IMR-90 (cell line): ENCODE measurements around the gene UBE2D4. TPM values are rescaled to one million over a fixed set of nuclear protein-coding genes. Genes with fewer than 3 reads are reported as not detected.

Source experiments
- ATAC-seq: fragments of 200-7000 bp; cut with Tn5 transposase; 2 replicates; pipeline ENCODE4 v1.9.1; 2020; ENCODE audit warnings: low read depth, mild to moderate bottlenecking, moderate library complexity
- BruUV-seq: library from RNA; stranded (reverse); fragments of 400-500 nt; replicated peaks from 2 replicates; lab custom pipeline; 2021; lab: Mats Ljungman, UMichigan
- CTCF ChIA-PET: fragments of 300-600 bp; formaldehyde crosslinking; extraction: SDS; loops from one replicate; lab custom pipeline; 2021; ENCODE audit warnings: antibody characterized with exemption; lab: Yijun Ruan, JAX
- POLR2A ChIA-PET: fragments of 300-600 bp; sonication (Branson Sonifier 250); formaldehyde crosslinking; loops from one replicate; lab custom pipeline; 2022; ENCODE audit warnings: antibody characterized with exemption; ENCODE audit not compliant: unreplicated experiment; lab: Charles Lee
- DNase-seq: peaks from one replicate; pipeline ENCODE4 v3.0.0; 2013
- H2AFZ ChIP-seq: replicated peaks from 2 replicates; pipeline ENCODE3; 2013; ENCODE audit warnings: low read length, mild to moderate bottlenecking; ENCODE audit not compliant: poor library complexity
- H2AK5ac ChIP-seq: 2 replicates; pipeline ENCODE4 v1.6.1; 2013; ENCODE audit warnings: low read depth, low read length, inconsistent platforms
- H2AK9ac ChIP-seq: replicated peaks from 2 replicates; pipeline ENCODE3; 2013; ENCODE audit warnings: mild to moderate bottlenecking, low read depth, low read length, moderate library complexity; ENCODE audit not compliant: poor library complexity
- H2BK120ac ChIP-seq: 2 replicates; pipeline ENCODE4 v1.6.1; 2013; ENCODE audit warnings: low read depth, low read length, inconsistent platforms
- H2BK15ac ChIP-seq: 3 replicates; pipeline ENCODE4 v1.6.1; 2013; ENCODE audit warnings: low read depth, low read length, inconsistent platforms
- H2BK20ac ChIP-seq: 2 replicates; pipeline ENCODE4 v1.6.1; 2013; ENCODE audit warnings: low read depth, mild to moderate bottlenecking, inconsistent platforms, low read length, moderate library complexity
- H2BK5ac ChIP-seq: 2 replicates; pipeline ENCODE4 v1.6.1; 2013; ENCODE audit warnings: mild to moderate bottlenecking, low read depth, low read length, inconsistent platforms; ENCODE audit not compliant: poor library complexity, severe bottlenecking
- H3K14ac ChIP-seq: replicated peaks from 2 replicates; pipeline ENCODE4 v1.6.1; 2013; ENCODE audit warnings: low read depth, low read length, inconsistent platforms
- H3K18ac ChIP-seq: 2 replicates; pipeline ENCODE4 v1.6.1; 2013; ENCODE audit warnings: low read depth, low read length, control low read depth
- H3K23ac ChIP-seq: 2 replicates; pipeline ENCODE4 v1.6.1; 2013; ENCODE audit warnings: low read depth, low read length, inconsistent platforms
- H3K27ac ChIP-seq: 2 replicates; pipeline ENCODE4 v1.5.1; 2013; ENCODE audit warnings: mild to moderate bottlenecking, control low read depth, low read length; ENCODE audit not compliant: insufficient read depth
- H3K27me3 ChIP-seq: 2 replicates; pipeline ENCODE4 v1.6.1; 2013; ENCODE audit warnings: low read length; ENCODE audit not compliant: control insufficient read depth, insufficient read depth
- H3K36me3 ChIP-seq: 2 replicates; pipeline ENCODE4 v1.6.1; 2013; ENCODE audit warnings: low read length, mixed read lengths; ENCODE audit not compliant: control insufficient read depth, insufficient read depth
- H3K4ac ChIP-seq: 2 replicates; pipeline ENCODE4 v1.6.1; 2013; ENCODE audit warnings: low read depth, low read length, inconsistent platforms
- H3K4me1 ChIP-seq: 2 replicates; pipeline ENCODE4 v1.6.1; 2013; ENCODE audit warnings: low read length, mixed read lengths; ENCODE audit not compliant: control insufficient read depth, insufficient read depth
- H3K4me2 ChIP-seq: 2 replicates; pipeline ENCODE4 v1.6.1; 2013; ENCODE audit warnings: low read depth, mild to moderate bottlenecking, control low read depth, low read length, moderate library complexity
- H3K4me3 ChIP-seq: 2 replicates; pipeline ENCODE4 v1.5.1; 2013; ENCODE audit warnings: low read depth, mild to moderate bottlenecking, control low read depth, low read length, moderate library complexity; ENCODE audit not compliant: insufficient read depth
- H3K56ac ChIP-seq: 2 replicates; pipeline ENCODE4 v1.6.1; 2013; ENCODE audit warnings: low read length, inconsistent platforms; ENCODE audit not compliant: insufficient read depth; ENCODE audit errors: extremely low read depth
- H3K79me1 ChIP-seq, 2 experiments: 2 replicates each; pipeline ENCODE4 v1.6.1; 2013; ENCODE audit warnings: low read length in 2 of 2, inconsistent platforms in 1 of 2, low read depth in 1 of 2
- H3K9ac ChIP-seq: 2 replicates; pipeline ENCODE4 v1.6.1; 2013; ENCODE audit warnings: low read depth, low read length, control low read depth
- H3K9me1 ChIP-seq: 2 replicates; pipeline ENCODE4 v1.6.1; 2013; ENCODE audit warnings: low read length, inconsistent platforms; ENCODE audit not compliant: insufficient read depth
- H3K9me3 ChIP-seq: 2 replicates; pipeline ENCODE4 v1.6.1; 2013; ENCODE audit warnings: low read length; ENCODE audit not compliant: control insufficient read depth, insufficient read depth
- H4K20me1 ChIP-seq: 2 replicates; pipeline ENCODE4 v1.6.1; 2013; ENCODE audit warnings: low read length, inconsistent platforms; ENCODE audit not compliant: insufficient read depth
- H4K5ac ChIP-seq: 2 replicates; pipeline ENCODE4 v1.6.1; 2013; ENCODE audit warnings: mild to moderate bottlenecking, low read depth, low read length, control low read depth
- H4K8ac ChIP-seq, 2 experiments: 2 replicates each; pipeline ENCODE4 v1.6.1; 2013; ENCODE audit warnings: low read depth in 2 of 2, low read length in 2 of 2, control low read depth in 1 of 2, inconsistent platforms in 1 of 2
- H4K91ac ChIP-seq: 2 replicates; pipeline ENCODE4 v1.6.1; 2013; ENCODE audit warnings: low read depth, low read length, inconsistent platforms; ENCODE audit not compliant: insufficient read depth
- BHLHE40 ChIP-seq: fragments of 150-350 bp; IDR thresholded peaks from 2 replicates; pipeline ENCODE4 v1.6.1; 2016; ENCODE audit warnings: mild to moderate bottlenecking, low read depth, low read length
- CEBPB ChIP-seq: IDR thresholded peaks from 2 replicates; pipeline ENCODE4 v1.6.1; 2012; ENCODE audit warnings: low read depth, low read length, improper control_type of control experiment
- CHD1 ChIP-seq: IDR thresholded peaks from 2 replicates; pipeline ENCODE4 v1.6.1; 2012; ENCODE audit warnings: low read depth, low read length, improper control_type of control experiment
- FOS ChIP-seq: fragments of 150-350 bp; IDR thresholded peaks from 2 replicates; pipeline ENCODE4 v1.6.1; 2016; ENCODE audit warnings: low read depth, low read length
- MAZ ChIP-seq: IDR thresholded peaks from 2 replicates; pipeline ENCODE4 v1.6.1; 2012; ENCODE audit warnings: low read depth, mild to moderate bottlenecking, low read length, improper control_type of control experiment, moderate library complexity, borderline replicate concordance
- MXI1 ChIP-seq: IDR thresholded peaks from 2 replicates; pipeline ENCODE4 v1.6.1; 2012; ENCODE audit warnings: low read depth, mild to moderate bottlenecking, low read length, moderate library complexity, borderline replicate concordance
- RAD21 ChIP-seq: IDR thresholded peaks from 2 replicates; pipeline ENCODE4 v1.6.1; 2012; ENCODE audit warnings: low read length, improper control_type of control experiment
- RCOR1 ChIP-seq: IDR thresholded peaks from 2 replicates; pipeline ENCODE4 v1.6.1; 2012; ENCODE audit warnings: mild to moderate bottlenecking, low read length, improper control_type of control experiment; ENCODE audit not compliant: insufficient replicate concordance
- RFX5 ChIP-seq: IDR thresholded peaks from 2 replicates; pipeline ENCODE4 v1.8.0; 2012; ENCODE audit warnings: low read depth, mild to moderate bottlenecking, low read length, moderate library complexity
- SMC3 ChIP-seq: fragments of 150-350 bp; IDR thresholded peaks from 2 replicates; pipeline ENCODE4 v1.6.1; 2016; ENCODE audit warnings: low read depth, mild to moderate bottlenecking, antibody characterized with exemption, low read length, moderate library complexity
- USF2 ChIP-seq: fragments of 150-350 bp; IDR thresholded peaks from 2 replicates; pipeline ENCODE4 v1.6.1; 2017; ENCODE audit warnings: mild to moderate bottlenecking, antibody characterized with exemption, low read length, low read depth
- WGBS, 2 experiments: methylation state at CpG; one replicate each; pipeline versions ENCODE4 v1.1.5 to v1.1.7; 2013; ENCODE audit warnings: missing lambda C conversion rate in 2 of 2; ENCODE audit not compliant: insufficient read length in 1 of 2; ENCODE audit errors: extremely low coverage in 2 of 2; 5-methylcytosine and 5-hydroxymethylcytosine counted together
- dilution Hi-C: fragments of 300-500 bp; cut with HindIII; formaldehyde crosslinking; loops from one replicate; pipeline ENCODE4 v1.14.3; 2018; ENCODE audit warnings: low sequenced_read_pairs; ENCODE audit not compliant: unreplicated experiment
- in situ Hi-C: fragments of 300-500 bp; cut with MboI; formaldehyde crosslinking; loops from 3 replicates; pipeline ENCODE4 v1.14.3; 2019; ENCODE audit warnings: low sequenced_read_pairs, inconsistent platforms, mixed read lengths
- intact Hi-C: fragments of 100-400 bp; cut with micrococcal nuclease; formaldehyde crosslinking; loops from 2 replicates; pipeline ENCODE4 v1.10.0; 2022
- polyA plus RNA-seq, 3 experiments: library from polyadenylated mRNA; depleted of rRNA; stranded (reverse); fragments of >200 nt; gene quantifications; 2 replicates each; pipeline ENCODE4 v1.2.3, GENCODE V29; 2012; ENCODE audit warnings: low replicate concordance in 1 of 3
- total RNA-seq: library from RNA; depleted of rRNA; stranded (reverse); fragments of >200 nt; gene quantifications from 2 replicates; pipeline ENCODE4 v1.2.3, GENCODE V29; 2012
- TF ChIP-seq, protein P1 (sequence below): fragments of 150-350 bp; IDR thresholded peaks from 2 replicates; pipeline ENCODE4 v1.6.1; 2016; ENCODE audit warnings: low read depth, mild to moderate bottlenecking, low read length, moderate library complexity, borderline replicate concordance

UBE2D4 gene
- total and polyA plus RNA-seq, 2 of the 4 experiments (the other 2 are of a cell fraction), result 9.7 to 10.5 TPM

DNA sequence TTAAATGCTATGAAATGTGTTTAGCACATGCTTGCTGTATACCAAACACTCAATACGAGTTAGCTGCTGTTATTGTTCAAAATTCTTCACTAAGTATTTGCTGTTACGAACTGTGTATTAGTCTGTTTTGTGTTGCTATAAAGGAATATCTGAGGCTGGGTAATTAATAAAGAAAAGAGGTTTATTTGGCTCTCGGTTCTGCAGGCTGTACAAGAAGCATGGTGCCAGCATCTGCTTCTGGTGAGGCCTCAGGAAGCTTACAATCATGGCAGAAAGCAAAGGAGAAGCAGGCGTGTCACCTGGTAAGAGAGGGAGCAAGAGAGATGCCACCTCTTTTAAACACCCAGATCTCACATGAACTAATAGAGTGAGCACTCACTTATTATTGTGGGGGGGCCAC, 1.6 kb downstream of the UBE2D4 start:
- Histone ChIP-seq H2AK5ac (no peak overlapping the region), H4K20me1 (no peaks in the 10 kb centered on the region), H3K9me1 (no peaks in the 10 kb centered on the region; the same call in 1 of the 2 replicates), H2AFZ (no peak overlapping the region), H3K4me3 (no peak overlapping the region), H3K14ac (no peak overlapping the region), H3K4ac (no peak overlapping the region), H4K8ac (no peak overlapping the region), H2BK20ac (no peak overlapping the region), H3K18ac (no peak overlapping the region), H2AK9ac (no peak overlapping the region), H3K79me1 (peaks cover 0 to 13% of the 10 kb centered on the region in 2 experiments; a peak in 2 of 4 replicates), H2BK15ac (no peak overlapping the region), H3K9ac (no peak overlapping the region), H3K9me3 (no peaks in the 10 kb centered on the region), H2BK5ac (no peak overlapping the region), H4K5ac (no peak overlapping the region), H3K36me3 (no peaks in the 10 kb centered on the region), H3K4me1 (no peaks in the 10 kb centered on the region), H4K91ac (no peak overlapping the region), H3K4me2 (no peak overlapping the region), H3K23ac (no peak overlapping the region), H2BK120ac (no peak overlapping the region), H3K27me3 (no peaks in the 10 kb centered on the region), H3K56ac (no peak overlapping the region), H3K27ac (no peak overlapping the region)
- dilution Hi-C loops (no loop called here), intact Hi-C loops (no loop called here), in situ Hi-C loops (no loop called here)
- ChIA-PET CTCF (no interaction called here), POLR2A (no interaction called here)
- DNase-seq (no peak), ATAC-seq (no peak)
- TF ChIP-seq RFX5 (no peak), MXI1 (no peak), RAD21 (no peak), RCOR1 (no peak), CHD1 (no peak), MAZ (no peak), USF2 (no peak), CEBPB (no peak), BHLHE40 (no peak), SMC3 (no peak), FOS (no peak)
- TF ChIP-seq, protein P1, sequence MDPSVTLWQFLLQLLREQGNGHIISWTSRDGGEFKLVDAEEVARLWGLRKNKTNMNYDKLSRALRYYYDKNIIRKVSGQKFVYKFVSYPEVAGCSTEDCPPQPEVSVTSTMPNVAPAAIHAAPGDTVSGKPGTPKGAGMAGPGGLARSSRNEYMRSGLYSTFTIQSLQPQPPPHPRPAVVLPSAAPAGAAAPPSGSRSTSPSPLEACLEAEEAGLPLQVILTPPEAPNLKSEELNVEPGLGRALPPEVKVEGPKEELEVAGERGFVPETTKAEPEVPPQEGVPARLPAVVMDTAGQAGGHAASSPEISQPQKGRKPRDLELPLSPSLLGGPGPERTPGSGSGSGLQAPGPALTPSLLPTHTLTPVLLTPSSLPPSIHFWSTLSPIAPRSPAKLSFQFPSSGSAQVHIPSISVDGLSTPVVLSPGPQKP, result no peak
- WGBS, 2 experiments, result no CpG with 5 or more reads among the region's 4 CpGs
- BruUV-seq, result no TSS peak
